GM18526 (cell line): ENCODE measurements around the gene NHSL2.

Source experiments
- POLR2A ChIP-seq: IDR thresholded peaks from 3 replicates; pipeline ENCODE4 v1.6.1; 2011; ENCODE audit not compliant: insufficient read length; ENCODE audit errors: extremely low read depth

The NHSL2 gene

DNA sequence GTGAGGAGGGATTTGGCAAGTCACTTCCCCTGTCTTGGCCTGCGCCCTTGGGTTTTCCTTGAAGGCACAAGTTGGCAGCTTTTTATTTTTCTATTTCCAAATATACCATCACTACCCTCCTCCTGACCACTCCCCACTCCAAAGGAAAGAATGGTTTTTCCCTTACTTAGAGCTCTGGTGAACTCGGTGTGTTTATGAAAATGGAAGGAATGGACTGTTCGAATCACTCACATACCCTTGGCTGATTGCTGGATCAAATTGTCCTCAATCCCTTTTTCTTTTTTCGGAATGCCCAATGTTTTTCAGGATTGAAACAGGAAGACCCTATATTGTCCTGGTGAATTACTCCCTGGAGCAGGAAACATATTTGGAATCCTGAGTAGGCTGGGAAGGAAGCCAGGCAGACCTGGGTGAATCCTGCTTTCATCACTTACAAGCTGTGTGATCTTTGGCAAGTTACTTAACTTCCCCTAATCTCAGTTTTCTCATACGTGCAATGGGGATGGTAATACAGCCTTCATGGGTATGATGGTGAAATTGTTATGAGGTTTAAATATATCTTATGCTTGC lies 150.4 kb downstream of the NHSL2 start:
- TF ChIP-seq POLR2A, result no peak

DNA sequence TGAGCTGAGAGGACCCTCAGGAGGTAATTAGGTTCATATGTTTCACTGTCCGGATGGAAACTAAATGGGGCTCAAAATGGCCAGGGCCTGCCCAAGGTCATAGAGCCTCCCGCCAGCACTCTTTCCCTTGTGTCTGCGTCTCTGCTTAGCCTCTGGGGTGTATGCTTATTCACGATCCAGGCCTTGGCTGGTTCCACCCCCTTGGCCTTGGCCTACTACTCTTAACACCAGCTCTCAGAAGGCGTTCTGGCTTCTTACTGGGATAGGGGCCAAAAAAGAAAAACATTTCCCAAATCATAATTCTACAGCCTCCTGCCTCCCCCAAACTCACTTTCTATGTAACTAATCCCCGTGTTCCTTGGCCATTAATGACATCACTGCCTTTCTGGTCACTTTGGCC lies 152.3 kb downstream of the NHSL2 start:
- TF ChIP-seq POLR2A, result no peak

DNA sequence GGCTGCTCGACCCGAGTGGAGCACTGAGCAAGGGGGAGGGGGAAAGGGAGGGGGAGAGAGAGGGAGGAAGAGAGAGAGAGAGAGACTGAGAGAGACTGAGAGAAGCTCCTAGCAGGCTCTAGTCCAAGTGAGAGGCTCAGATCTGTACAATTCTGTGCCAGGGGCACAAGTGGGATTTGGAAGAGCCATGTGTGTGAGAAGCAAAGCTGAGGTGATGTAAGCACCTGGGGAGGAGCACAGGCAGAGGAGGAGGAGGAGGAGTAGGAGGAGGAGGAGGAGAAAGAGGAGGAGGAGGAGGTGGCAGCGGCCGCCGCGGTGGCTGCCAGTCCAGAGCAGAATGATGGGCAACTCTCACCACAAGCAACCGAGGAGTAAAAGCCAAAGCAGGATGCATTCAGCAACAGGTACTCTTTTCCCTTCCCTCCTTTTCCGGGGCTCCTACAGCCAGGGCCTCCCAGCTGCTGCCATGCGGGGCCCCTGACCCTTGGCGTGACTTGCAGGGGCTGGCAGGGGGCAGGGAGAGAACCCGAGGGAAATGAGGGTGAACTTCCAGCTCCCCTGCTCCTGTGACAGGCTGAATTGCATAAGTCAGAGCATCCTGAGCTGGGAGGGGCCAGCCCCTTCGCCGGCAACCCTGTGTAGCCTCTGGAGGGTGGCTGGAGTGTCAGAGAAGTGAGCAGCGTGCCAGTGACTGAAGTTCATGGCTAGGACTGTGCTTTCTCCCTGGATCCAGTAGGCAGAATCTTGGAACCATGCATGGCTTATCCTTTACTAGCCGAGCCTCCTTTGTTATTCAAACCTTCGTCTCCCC lies 158.9 kb downstream of the NHSL2 start:
- no peak for TF ChIP-seq POLR2A

DNA sequence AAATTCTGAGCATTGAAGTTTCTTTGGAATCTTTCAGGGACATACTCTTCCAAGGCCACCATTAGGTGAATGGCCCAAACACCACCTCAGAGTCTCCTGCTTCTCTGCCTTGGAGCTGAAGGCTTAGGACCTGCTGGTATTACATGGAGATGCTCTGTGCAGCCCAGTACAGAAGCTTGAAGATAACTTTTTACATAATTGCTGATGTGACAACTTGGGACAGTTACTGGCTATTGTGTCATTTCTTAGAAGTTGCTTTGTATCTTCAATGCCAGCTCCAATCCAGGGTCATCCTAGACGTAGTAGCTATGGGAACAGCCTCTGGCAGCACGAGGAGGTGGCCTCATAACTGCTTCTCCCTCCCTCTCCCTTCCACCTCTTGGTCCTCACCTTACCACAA lies 160.6 kb downstream of the NHSL2 start:
- no peak for TF ChIP-seq POLR2A

- no peak for TF ChIP-seq POLR2A
Observed at GRCh38 chrX:72073633-72074032, 163.0 kb downstream of the NHSL2 start.

GRCh38 chrX:72078411-72078810 lies 167.8 kb downstream of the NHSL2 start:
- no peak for TF ChIP-seq POLR2A

- no peak for TF ChIP-seq POLR2A
Observed at GRCh38 chrX:72079607-72080006, 169.0 kb downstream of the NHSL2 start.

- no peak for TF ChIP-seq POLR2A
Observed at GRCh38 chrX:72080150-72080549, 169.5 kb downstream of the NHSL2 start.

GRCh38 chrX:72080800-72081199 lies 170.2 kb downstream of the NHSL2 start:
- TF ChIP-seq POLR2A, result no peak

- no peak for TF ChIP-seq POLR2A
Observed at GRCh38 chrX:72081605-72082320, 171.1 kb downstream of the NHSL2 start.

GRCh38 chrX:72083291-72083690 lies 172.6 kb downstream of the NHSL2 start:
- no peak for TF ChIP-seq POLR2A

GRCh38 chrX:72084114-72084513 lies 173.5 kb downstream of the NHSL2 start:
- TF ChIP-seq POLR2A, result no peak

DNA sequence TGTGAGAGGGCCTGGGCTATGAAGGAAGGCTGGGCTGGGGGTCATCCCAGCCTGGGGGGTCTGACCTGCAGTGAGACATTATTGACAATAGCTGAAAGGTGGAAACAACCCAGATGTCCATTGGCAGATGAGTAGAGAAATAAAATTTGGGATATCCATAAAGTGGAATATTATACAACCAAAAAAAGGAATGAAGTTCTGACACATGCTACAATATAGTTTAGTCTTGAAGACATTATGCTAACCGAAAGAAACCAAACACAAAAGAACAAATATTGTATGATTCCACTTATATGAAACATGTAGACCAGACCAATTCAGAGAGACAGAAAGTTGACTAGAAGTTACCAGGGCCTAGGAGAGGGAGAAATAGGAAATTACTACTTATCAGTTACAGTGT lies 176.3 kb downstream of the NHSL2 start:
- no peak for TF ChIP-seq POLR2A

DNA sequence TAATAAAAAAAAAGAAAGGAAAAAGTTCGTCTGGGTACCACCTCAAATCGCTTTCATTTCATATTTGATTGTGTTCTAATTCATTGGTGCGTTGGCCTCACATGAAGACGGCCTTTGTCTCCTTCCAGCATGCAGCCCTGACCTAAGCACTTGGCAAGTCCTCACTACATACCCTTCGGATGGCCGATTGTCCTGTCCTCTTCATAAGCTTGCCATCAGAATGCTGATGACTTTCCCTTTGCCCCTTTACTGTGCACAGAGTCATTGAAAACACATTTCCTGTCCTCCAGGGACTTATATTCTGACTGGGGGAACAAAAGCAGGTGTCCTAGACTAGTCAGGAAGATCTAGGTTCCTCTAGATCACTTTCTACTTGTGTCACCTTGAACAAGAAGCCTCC lies 178.1 kb downstream of the NHSL2 start:
- TF ChIP-seq POLR2A, result no peak

- no peak for TF ChIP-seq POLR2A
Observed at GRCh38 chrX:72089254-72089653, 178.6 kb downstream of the NHSL2 start.

DNA sequence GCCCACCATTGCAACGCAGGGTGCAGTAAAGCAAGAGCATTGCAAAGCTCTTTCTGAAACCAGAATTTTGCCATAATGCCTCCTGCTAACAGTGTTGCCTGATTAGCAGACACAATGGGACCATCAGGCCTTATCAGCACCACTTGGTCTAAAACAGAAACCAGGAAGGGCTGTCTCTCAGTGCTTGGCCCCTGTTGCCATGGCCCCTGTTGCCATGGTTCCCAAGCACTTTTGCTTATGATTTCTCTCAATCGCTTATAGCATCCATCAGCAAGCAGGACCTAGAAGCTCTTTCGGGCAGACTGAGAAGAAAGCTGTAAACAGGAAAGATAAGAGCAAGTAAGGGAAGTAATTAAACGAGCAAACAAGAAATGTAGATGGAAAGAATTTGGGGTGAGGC lies 184.2 kb downstream of the NHSL2 start:
- TF ChIP-seq POLR2A, result no peak
